Measurements from ENCODE around the gene KL.

The KL gene

GRCh38 chr13:33081666-33082065, 65.4 kb downstream of the KL start:
- no peak for DNase-seq (ENCODE audit: low read depth in 2 of 2)

GRCh38 chr13:33083054-33083453, 66.8 kb downstream of the KL start:
- no peak for DNase-seq (ENCODE audit: low read depth in 2 of 2)

GRCh38 chr13:33087091-33087490, 70.9 kb downstream of the KL start:
- DNase-seq (ENCODE audit: low read depth in 2 of 2), result no peak

GRCh38 chr13:33087790-33088189, 71.6 kb downstream of the KL start:
- no peak for DNase-seq (ENCODE audit: low read depth in 2 of 2)

GRCh38 chr13:33089311-33089710, 73.1 kb downstream of the KL start:
- no peak for DNase-seq (ENCODE audit: low read depth in 2 of 2)

GRCh38 chr13:33090755-33091414, 74.7 kb downstream of the KL start:
- DNase-seq (ENCODE audit: low read depth in 2 of 2), result no peak

GRCh38 chr13:33091415-33091774, 75.2 kb downstream of the KL start:
- DNase-seq (ENCODE audit: low read depth in 2 of 2), result no peak

- DNase-seq (ENCODE audit: low read depth in 2 of 2), result no peak
Measured at GRCh38 chr13:33092073-33092987, 76.1 kb downstream of the KL start.

- DNase-seq (ENCODE audit: low read depth in 2 of 2), result no peak
Measured at GRCh38 chr13:33096886-33097605, 80.8 kb downstream of the KL start.

GRCh38 chr13:33099860-33100259, 83.6 kb downstream of the KL start:
- no peak for DNase-seq (ENCODE audit: low read depth in 2 of 2)

GRCh38 chr13:33100886-33101285, 84.7 kb downstream of the KL start:
- no peak for DNase-seq (ENCODE audit: low read depth in 2 of 2)

GRCh38 chr13:33101835-33102234, 85.6 kb downstream of the KL start:
- DNase-seq (ENCODE audit: low read depth in 2 of 2), result no peak

- no peak for DNase-seq (ENCODE audit: low read depth in 2 of 2)
Measured at GRCh38 chr13:33103457-33103856, 87.2 kb downstream of the KL start.

- DNase-seq (ENCODE audit: low read depth in 2 of 2), result no peak
Measured at GRCh38 chr13:33105387-33106005, 89.3 kb downstream of the KL start.

GRCh38 chr13:33106656-33107360, 90.6 kb downstream of the KL start:
- no peak for DNase-seq (ENCODE audit: low read depth in 2 of 2)

GRCh38 chr13:33107361-33107760, 91.1 kb downstream of the KL start:
- no peak for DNase-seq (ENCODE audit: low read depth in 2 of 2)

- DNase-seq (ENCODE audit: low read depth in 2 of 2), result no peak
Measured at GRCh38 chr13:33108620-33109019, 92.4 kb downstream of the KL start.

GRCh38 chr13:33109271-33109697, 93.1 kb downstream of the KL start:
- DNase-seq (ENCODE audit: low read depth in 2 of 2), result no peak

GRCh38 chr13:33109801-33110200, 93.6 kb downstream of the KL start:
- DNase-seq (ENCODE audit: low read depth in 2 of 2), result no peak

GRCh38 chr13:33110386-33110712, 94.1 kb downstream of the KL start:
- DNase-seq (ENCODE audit: low read depth in 2 of 2), result no peak

GRCh38 chr13:33110713-33111413, 94.6 kb downstream of the KL start:
- no peak for DNase-seq (ENCODE audit: low read depth in 2 of 2)

Measured in stimulated activated CD4-positive, alpha-beta T cell treated with anti-CD3 and anti-CD28 coated beads, Interleukin-1b, Interleukin-23, amount 100 ng/mL, for 1 hour (primary cell).